ENCODE results near the gene ITGA3. TPM values are rescaled to one million over a fixed set of nuclear protein-coding genes. Genes with fewer than 3 reads are reported as not detected.

The ITGA3 gene
- polyA plus RNA-seq, 2 of the 4 experiments (the other 2 are of a cell fraction), result 141 to 268 TPM

- no peak for TF ChIP-seq REST (IDR thresholded peaks at IDR 0.05)
- TF ChIP-seq HOXB5 (CRISPR knock-in tag; IDR thresholded peaks at IDR 0.05), result no peak
- no peak for TF ChIP-seq NR3C1 (IDR thresholded peaks at IDR 0.05)
- TF ChIP-seq ZNF302 (CRISPR knock-in tag; IDR thresholded peaks at IDR 0.05), result no peak
These were observed 29.7 kb upstream of the ITGA3 start (continued) for GRCh38 chr17:50026046-50026675.

- H3K27ac ChIP-seq, result peak overlapping the region; percentile 94 to 99
- DNase-seq (ENCODE audit: low read depth in 1 of 2, low spot score in 1 of 2), result peak; percentile 91 to 95
- 2% methylated on average over 6 of the region's 6 CpGs for WGBS (ENCODE audit: missing lambda C conversion rate)
- ChIA-PET POLR2A (interaction anchor here (0.9 to 4.9 kb wide), 6 partner anchors 29 to 68 kb away, joined by 4 to 140 read pairs (median 10); partner anchors contain the start of gene ITGA3), CTCF (interaction anchor here (0.7 to 9.1 kb wide), 37 partner anchors 11 to 317 kb away, joined by 3 to 473 read pairs (median 5); partner anchors contain the start of genes DLX3, ITGA3, PDK2 and SGCA)
- peak overlapping the region; percentile 89 for H3K4me2 ChIP-seq
- H3K9me3 ChIP-seq, result no peaks in the 10 kb centered on the region
- peak; percentile 98 for FAIRE-seq
- H3K4me3 ChIP-seq, result peak overlapping the region; percentile 46
- H3K4me1 ChIP-seq, result peaks cover 42% of the 10 kb centered on the region
- TF ChIP-seq SMC3 (IDR thresholded peaks at IDR 0.05) (peak; percentile 100), CTCF (IDR thresholded peaks at IDR 0.05) (peak; percentile 97), RCOR1 (IDR thresholded peaks at IDR 0.05; ENCODE audit: low read depth, low read length) (0 out of 2 replicates have a peak, but pooled peaks have one; percentile 16), FOSB (CRISPR knock-in tag; IDR thresholded peaks at IDR 0.05) (no peak), MAX (IDR thresholded peaks at IDR 0.05) (peak; percentile 69), ZSCAN20 (CRISPR knock-in tag; IDR thresholded peaks at IDR 0.05) (no peak), NFE2L2 (conservative IDR thresholded peaks at IDR 0.05; ENCODE audit: low read length) (no peak), RFX5 (IDR thresholded peaks at IDR 0.05) (peak; percentile 71; the same call in 1 of the 2 replicates), FOSL2 (IDR thresholded peaks at IDR 0.05) (no peak), FOSL2 (CRISPR knock-in tag; IDR thresholded peaks at IDR 0.05) (peak; percentile 61), RAD21 (conservative IDR thresholded peaks at IDR 0.05 in 1 of 2, IDR thresholded peaks at IDR 0.05 in 1 of 2) (peak; percentile 98), CBX2 (IDR thresholded peaks at IDR 0.05; ENCODE audit: borderline replicate concordance, low read depth) (no peak), E2F6 (IDR thresholded peaks at IDR 0.05; ENCODE audit: borderline replicate concordance, low read depth) (no peak), HOXB5 (CRISPR knock-in tag; IDR thresholded peaks at IDR 0.05) (peak; percentile 84; the same call in 1 of the 2 replicates), ZC3H11A (IDR thresholded peaks at IDR 0.05) (no peak)
- ATAC-seq, result peak; percentile 48 to 76
These were observed 29.1 kb upstream of the ITGA3 start for GRCh38 chr17:50026837-50027171.

Measured in A549 (cell line).